HepG2 (cell line): ENCODE results near the gene KCNK2.

Experiments used
- BHLHE40 ChIP-seq: IDR thresholded peaks from 2 replicates; pipeline ENCODE4 v1.6.1; 2011; ENCODE audit warnings: low read length, improper control_type of control experiment
- DZIP1 ChIP-seq: sonication (generic); formaldehyde crosslinking; IDR thresholded peaks from 2 replicates; pipeline ENCODE4 v1.5.0; 2020; ENCODE audit warnings: mild to moderate bottlenecking, missing genetic modification reagents
- GATAD2A ChIP-seq: IDR thresholded peaks from 2 replicates; pipeline ENCODE4 v1.6.1; 2016
- KDM1A ChIP-seq: IDR thresholded peaks from 2 replicates; pipeline ENCODE4 v1.6.1; 2016; ENCODE audit warnings: missing compliant biosample characterization
- NR2F6 ChIP-seq, 2 experiments: IDR thresholded peaks; 2 replicates each; pipeline ENCODE4 v1.6.1; 2016; ENCODE audit warnings: antibody characterized with exemption in 1 of 2, mild to moderate bottlenecking in 1 of 2
- PAF1 ChIP-seq: IDR thresholded peaks from 2 replicates; pipeline ENCODE4 v1.6.1; 2016; ENCODE audit warnings: missing genetic modification reagents, missing compliant biosample characterization
- PBX3 ChIP-seq: sonication (generic); formaldehyde crosslinking; IDR thresholded peaks from 2 replicates; pipeline ENCODE4 v1.8.1; 2023; ENCODE audit warnings: missing genetic modification reagents, inconsistent platforms, borderline replicate concordance
- REST ChIP-seq, 2 experiments: IDR thresholded peaks; 2 replicates each; pipeline ENCODE4 v1.6.1; 2011 to 2012; ENCODE audit warnings: low read length in 2 of 2, borderline replicate concordance in 1 of 2, low read depth in 1 of 2, mild to moderate bottlenecking in 1 of 2, moderate library complexity in 1 of 2
- ZKSCAN1 ChIP-seq: fragments of 150-350 bp; IDR thresholded peaks from 2 replicates; pipeline ENCODE4 v1.6.1; 2014; ENCODE audit warnings: low read length
- ZNF274 ChIP-seq: sonication (generic); formaldehyde crosslinking; IDR thresholded peaks from 2 replicates; pipeline ENCODE4 v1.5.1; 2020; ENCODE audit warnings: mild to moderate bottlenecking, missing genetic modification reagents
- ZNF646 ChIP-seq: sonication (generic); formaldehyde crosslinking; IDR thresholded peaks from 2 replicates; pipeline ENCODE4 v1.9.0; 2021; ENCODE audit warnings: mild to moderate bottlenecking, missing genetic modification reagents

GRCh38 chr1:215119056-215119455, 36.5 kb downstream of the KCNK2 start:
- TF ChIP-seq ZNF274 (CRISPR knock-in tag) (no peak), PBX3 (CRISPR knock-in tag) (no peak), ZNF646 (CRISPR knock-in tag) (no peak), DZIP1 (CRISPR knock-in tag) (no peak), ZKSCAN1 (no peak), BHLHE40 (no peak), PAF1 (CRISPR knock-in tag) (no peak), KDM1A (CRISPR knock-in tag) (no peak), REST (IDR thresholded peaks at IDR 0.05; ENCODE audit: borderline replicate concordance in 1 of 2, low read depth in 1 of 2, low read length in 2 of 2) (no peak), NR2F6 (IDR thresholded peaks at IDR 0.05) (no peak), NR2F6 (CRISPR knock-in tag; IDR thresholded peaks at IDR 0.05) (no peak), GATAD2A (CRISPR knock-in tag) (no peak)
